H4 (cell line): ENCODE data around the gene IPPK. TPM values are rescaled to one million over a fixed set of nuclear protein-coding genes. Genes with fewer than 3 reads are reported as not detected.

ENCODE experiments used
- DNase-seq: peaks from one replicate; pipeline ENCODE4 v3.0.0-alpha.2; 2015; ENCODE audit warnings: low spot score
- total RNA-seq: library from RNA; depleted of rRNA; stranded (reverse); fragments of >200 nt; shearing (Covaris generic); gene quantifications from 2 replicates; pipeline ENCODE4 v1.2.3, GENCODE V29; 2014

Gene IPPK
- total RNA-seq, 1 experiment from 2014 or later, result 12.8 TPM

DNA sequence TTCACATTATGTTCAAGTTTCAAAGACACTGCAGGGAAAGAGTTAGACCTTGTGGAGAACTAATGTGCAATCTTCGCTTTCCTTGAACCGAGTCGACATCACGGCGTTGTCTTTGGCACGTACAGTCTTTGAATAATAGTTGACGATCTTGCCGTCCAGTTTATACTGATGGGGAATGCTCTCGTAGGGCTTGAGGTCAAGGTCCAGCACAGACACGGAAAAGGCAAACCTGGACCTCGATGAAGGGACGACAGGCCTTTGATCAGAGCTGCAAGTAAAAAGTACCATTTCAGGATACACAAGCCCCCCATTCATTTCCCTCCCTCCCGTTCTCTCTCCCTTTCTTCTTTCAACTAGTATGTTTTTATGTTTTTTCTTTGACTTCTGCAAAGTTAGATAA lies 54.1 kb downstream of the IPPK start:
- no peak for DNase-seq

DNA sequence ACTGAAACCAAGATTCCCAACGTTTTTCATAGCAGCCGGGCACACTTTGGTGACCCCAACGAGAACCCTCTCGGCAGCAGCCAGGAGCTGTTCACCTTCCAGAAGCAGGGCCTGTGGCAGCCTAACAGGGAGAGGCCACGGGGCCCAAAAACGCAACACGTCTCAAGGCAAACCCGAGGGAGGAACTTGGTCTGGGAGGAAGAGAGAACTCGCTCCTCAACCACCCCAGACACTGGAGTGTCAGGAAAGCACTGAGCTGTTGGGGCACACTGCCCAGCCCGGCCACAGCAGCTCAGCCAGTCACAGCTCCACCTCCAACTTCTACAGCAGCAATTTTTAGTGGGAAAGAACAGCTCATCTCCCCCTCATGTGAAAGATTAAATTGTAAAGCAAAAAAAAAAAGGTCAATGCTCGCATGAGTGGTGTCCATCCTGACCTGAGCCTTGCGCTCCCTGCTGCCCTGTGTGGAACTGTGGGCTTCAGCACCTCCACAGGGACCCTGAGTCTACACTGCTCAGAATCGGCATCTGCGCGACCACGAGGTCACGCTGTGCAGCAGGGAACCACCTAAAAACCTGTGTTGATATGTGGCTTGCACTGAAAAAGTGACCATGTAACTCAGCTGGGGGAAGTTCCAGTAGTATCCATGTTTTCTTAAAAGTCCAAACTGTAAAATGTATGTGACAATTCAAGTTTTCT lies 55.0 kb downstream of the IPPK start:
- no peak for DNase-seq

DNA sequence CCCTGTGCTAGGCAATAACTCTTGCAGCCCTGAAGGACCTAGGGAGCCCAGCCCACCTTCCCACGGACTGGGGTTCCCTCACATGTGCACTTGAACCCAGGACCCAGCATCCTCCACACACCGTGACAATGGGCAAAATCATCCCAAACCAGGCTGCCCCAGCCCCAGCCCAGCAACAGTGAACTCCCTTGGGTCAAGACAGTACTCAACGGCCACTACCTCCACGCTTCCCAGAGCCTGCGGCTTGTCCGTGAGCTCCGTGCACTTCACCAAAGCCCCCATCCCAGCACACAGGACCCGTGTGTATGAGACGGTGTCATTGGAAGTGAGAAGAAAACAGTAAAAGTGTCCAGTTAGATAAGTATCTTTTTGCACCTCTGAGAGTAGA lies 55.8 kb downstream of the IPPK start:
- DNase-seq, result no peak

DNA sequence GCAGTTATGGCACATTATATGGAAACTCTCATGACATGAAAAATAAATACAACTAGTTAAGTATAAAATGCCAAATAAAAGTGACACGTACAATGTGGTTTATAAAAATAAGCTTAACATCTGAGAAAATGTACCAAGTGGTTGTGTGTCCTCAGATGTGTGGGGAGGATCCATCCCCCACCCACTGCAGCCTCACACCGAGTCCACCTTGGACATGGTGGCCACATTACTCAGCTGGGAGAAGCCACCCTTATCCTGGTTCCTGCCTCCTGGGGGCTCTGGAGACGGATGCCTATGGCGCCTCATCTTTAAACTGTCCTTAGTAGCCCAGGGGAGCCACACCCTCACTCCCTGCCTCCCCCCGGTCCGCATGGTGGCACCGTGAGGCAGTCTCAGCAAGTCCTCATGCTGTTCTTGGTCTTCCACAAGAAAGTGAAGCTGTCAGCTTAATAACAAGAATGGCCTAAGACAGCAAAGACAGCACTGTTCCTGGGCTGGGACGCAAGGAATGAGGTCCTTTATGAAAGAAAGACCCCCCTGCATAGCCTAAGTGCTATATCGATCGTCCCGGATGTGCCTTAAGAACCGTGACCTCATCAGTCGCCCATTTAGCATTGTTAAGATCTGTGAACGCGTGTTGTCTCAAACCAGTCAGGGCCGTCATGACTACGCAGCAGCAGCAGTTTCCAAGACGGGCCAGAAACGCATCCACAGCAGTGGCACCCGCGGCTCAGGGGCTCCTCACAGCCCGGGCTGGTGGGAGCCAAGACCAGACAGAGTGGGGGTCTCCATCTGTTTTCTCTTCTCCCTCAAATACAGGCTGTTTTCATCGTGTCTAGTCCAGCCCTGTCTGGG lies 56.4 kb downstream of the IPPK start:
- DNase-seq, result no peak

DNA sequence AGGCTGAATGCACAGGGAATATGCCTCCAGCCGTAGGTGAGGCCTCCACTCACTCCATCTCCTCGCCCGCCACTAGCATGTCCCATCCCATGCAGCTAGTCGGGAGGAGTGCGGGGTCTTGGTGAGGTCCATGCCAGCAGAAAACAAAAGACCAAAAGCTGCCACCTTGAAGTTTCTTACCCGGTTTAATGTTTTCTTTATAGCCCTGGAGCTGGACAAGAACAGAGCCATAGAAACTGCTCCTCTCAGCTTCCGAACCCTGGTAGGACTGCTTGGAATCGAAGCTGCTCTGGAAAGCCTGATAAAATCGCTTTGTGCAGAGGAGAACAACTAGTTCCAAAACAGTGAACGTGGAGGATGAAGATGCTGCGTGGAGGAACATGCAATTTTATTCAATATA lies 57.1 kb downstream of the IPPK start:
- no peak for DNase-seq

DNA sequence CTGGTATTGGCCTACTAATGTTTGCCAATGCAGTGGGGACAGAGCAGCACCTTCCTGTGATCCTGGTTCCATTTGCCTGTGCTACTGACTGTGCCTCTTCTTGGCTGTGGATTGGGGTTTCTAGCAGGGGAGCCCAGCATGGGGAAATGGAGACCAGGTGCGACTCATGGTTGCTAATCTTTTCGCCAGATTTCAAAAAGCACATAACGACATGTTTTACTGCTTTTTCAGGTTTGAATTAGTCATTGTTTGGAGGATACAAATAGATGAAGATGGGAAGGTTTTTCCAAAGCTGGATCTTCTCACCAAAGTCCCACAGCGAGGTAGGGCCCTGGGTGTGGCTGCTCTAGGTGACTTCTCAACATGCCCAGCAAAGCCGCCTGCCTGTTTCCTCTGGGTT lies 57.6 kb downstream of the IPPK start:
- no peak for DNase-seq

DNA sequence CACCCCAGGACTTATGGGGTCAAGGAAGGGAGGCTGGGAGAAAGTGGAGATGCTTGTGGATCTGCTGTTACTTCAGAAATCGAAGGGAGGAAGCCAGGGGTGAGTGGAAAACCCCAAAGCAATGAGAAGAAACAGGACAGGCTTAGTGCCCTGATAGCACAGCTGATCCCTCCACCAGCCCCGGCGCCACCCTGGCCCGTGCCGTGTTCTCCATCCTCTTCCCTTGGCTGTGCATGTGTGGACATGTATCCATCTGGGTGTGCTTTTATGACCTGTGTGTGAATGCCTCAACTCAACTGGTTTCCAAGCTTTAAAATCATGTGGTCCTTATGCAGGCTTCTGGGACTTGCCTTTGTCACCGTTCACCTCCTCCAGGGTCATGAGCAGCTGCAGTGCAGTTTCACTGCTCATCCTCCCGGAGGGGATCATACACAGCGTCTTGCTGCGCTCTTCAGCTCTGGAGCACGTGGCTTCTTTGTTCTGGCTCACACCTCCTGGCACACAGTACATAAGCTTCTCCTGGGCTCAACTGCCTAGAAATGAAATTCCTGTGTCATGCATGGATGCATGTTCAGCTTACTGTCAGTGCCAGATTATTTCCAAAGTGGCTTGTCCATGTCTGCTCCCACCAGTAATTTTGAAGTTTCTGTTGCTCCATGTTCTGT lies 58.2 kb downstream of the IPPK start:
- no peak for DNase-seq

DNA sequence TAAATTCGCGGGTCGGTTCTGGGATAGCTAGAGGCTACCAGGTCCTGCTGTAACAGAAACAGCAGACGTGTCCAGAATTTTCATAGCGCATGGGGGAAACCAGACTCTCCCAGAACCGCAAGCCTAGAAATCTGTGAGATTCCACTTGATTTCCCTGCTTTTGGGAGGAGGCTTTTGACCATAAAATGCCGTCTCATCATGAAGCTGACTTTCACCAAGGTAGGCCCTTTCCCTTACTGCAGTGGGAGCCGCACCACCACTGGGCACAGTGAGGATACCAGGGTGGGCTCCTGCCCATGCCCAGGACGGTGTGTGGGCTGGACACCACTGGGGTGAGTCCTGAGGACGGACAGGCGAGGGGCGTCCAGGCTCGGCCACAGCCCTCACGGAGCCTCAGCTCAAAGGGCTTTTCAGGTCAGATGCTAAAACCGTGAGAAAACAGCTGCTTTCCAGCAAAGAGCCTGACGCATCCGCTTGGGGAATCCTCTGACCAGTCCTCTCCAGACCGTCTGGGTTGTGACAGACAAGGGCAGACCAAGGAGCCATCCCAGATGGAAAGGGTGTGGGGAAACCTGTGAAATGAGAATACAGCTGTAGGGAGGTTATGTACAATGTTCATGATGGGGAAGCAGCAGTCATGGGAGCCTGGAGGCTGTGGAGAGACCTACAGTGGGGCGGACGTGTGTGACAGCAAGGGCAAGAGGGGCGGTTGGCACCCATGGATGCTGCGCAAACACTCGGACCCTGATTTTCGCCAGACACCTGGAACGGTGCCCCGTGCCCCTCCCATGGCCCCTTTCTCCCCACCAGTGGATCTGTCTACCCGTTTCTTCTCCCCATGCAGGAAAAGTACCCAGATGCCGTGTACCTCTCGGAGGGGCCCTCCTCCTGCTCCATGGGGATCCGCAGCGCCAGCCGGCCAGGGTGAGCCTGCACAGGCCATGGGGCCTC lies 59.2 kb downstream of the IPPK start:
- DNase-seq, result no peak

DNA sequence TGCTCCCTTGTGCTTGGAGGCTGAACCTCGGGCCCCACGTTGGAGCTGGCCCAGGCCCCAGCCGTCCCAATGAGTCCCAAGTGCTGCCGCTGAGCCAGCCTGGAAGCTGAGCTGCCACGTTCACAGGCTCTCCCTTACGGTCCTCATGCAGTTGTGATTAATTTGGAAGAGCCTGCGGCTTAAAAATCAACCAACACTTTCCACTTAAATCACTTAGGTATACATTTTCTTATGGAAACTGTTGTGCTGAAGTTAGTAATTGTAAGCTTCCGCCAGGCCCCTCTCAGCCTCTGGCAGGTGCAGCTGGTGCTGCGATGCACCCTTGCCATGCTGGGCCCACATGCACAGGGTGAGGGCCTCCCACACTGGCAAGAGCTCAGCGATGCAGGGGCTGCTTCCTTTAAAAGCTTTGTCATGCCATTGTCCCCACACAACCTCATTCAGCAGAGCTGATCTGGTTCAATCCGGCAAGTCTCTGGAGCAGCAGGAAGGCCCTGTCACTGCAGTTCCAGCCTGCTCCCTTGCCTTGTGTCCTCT lies 61.0 kb downstream of the IPPK start:
- no peak for DNase-seq

DNA sequence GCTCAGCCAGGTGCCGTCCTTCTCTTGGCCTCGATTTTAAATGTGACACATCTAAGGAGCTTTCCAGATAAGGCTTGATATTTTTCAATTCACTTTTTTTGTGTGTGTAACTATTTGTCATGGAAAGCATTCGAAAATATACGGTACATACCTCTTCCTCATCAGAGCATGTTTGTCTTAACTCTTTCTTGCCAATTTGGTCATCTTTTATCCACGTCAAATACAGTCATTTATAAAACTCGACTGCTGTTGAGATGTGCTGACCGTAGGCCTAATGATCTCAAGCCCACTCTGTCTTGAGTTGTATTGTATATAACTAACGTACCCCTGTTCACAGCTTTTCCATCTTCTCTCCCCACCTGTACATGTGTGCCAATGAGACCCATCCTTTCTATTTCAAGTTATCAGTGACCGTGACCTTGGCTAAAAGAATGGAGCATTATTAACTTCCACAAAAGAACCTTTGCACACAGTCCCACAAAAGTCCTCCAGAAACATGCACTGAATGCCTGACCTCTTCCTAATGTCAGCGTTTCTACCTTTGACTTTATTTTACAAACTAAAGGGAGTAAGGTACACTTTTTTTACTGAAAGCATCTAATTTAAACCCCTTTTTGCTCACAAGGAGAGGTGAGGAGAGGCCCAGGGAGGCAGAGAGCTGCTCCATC lies 61.6 kb downstream of the IPPK start:
- DNase-seq, result no peak

DNA sequence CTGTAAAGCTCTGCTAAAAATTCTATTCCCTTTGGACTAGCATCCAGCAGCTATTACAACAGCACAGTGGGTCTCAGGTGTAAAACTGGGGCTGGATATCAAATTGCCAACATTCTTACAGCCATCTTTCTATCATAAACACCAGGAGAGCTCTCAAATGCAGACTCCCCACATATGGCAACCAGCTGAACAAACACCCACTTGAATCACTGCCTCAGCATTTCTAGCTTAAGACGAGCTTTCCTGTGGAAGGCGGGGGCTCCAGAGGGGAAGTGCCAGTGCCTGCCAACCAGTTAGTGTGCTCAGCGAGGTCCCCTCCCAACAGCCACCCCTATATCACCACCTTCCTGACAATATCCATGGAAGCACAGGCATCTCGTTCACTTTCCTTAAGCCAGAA lies 62.2 kb downstream of the IPPK start:
- DNase-seq, result no peak

DNA sequence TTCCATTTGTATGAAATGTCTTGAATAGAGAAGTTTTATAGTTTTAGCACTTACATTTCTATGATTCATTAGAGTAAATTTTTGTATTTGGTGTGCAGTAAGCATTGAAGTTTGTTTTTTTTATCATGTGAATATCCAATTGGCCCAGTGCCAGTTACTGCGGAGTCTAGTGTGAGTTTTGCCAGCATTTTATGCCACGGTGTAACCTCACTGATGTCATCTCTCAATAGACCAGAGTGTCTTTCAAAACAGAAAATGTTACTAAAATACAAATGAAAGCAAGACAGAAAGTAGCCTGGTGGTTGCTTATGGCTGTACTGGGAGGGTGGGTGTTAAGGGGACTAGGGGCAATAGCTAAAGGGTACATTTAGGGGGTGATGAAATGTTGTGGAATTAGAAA lies 62.8 kb downstream of the IPPK start:
- no peak for DNase-seq

DNA sequence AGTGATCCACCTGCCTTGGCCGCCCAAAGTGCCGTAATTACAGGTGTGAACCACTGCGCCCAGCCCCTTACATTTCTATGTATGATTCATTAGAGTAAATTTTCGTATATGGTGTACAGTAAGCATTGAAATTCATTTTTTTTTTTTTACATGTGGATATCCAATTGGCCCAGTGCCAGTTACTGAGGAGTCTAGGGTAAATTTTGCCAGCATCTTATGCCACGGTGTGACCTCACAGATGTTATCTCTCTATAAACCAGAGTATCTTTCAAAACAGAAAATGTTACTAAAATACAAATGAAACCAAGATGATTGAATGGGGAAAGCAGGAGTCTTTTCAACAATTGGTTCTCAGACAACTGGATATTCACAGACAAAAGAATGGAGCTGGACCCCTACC lies 64.7 kb downstream of the IPPK start:
- no peak for DNase-seq

DNA sequence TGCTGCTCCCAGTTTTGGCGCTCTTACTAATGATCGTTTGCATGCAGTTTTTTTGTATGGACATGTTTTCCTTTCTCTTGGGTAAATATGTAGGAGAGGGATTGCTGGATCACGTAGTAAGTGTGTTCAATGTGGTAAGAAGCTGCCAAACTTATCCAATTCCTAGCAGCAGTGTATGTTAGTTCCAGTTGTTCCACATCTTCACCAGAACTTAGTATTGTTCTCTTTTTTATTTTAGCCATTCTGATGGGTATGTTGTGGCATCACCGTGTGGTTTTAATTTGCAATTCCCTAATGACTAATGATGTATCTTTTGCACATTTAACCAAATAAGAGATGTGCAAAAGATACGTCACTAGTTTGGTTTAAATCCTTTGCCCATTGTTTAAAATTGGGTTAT lies 65.9 kb downstream of the IPPK start:
- DNase-seq, result no peak

DNA sequence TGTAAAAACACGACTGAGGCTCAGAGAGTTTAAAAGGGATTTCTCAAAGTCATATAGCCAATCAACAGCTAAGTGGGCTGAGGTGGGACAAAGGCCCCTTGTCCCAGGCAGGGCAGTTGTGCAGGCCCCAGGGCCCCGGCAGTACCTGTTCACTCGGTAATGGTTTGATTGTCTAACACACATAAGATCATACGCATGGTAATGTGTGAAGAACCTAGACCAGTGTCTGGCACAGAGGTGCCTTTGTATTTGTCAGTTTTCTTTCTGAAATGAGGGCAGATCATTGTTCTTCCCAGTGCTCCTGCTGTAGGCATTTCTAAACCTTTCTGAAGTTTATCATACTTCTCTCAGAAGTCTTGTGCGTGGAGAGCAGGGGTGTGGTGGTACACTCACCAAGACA lies 66.8 kb downstream of the IPPK start:
- no peak for DNase-seq

DNA sequence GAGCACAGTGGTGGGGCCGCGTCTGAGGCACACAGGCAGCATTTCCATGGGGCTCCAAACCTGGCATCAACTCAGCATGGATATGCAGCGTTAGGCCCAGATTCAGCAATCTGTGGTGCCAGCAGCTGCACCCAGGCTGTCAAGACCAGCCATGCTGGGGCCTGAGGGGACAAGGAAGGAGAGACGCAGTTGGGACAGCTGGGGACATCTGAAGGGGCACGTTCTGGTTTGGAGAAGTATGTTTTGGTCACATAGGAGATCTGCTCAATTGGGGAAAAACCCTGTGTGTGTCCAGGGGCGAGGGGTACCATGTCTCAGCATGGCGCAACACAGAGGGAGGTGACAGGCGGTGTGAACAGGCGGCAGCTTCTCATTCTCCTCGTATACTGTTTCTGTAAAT lies 67.5 kb downstream of the IPPK start:
- DNase-seq, result no peak

DNA sequence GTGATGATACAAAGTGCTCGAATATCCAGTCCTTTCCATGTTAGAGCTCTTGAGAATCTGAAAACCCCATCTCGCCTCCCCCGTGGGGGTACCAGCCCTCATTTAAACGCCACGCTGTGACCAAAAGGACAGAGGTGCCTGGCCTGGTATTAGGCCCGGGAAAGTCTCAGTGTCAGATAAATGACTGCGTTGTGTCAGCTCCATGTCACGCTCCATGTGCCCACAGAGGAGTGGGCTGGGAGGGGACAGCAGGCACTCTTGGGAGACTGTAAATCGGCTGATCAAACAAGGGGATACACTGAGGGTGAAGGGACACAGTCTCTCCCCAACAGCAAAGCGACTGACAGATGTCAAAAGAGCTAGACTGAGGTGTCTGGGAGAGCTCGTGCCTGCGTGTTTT lies 68.5 kb downstream of the IPPK start:
- DNase-seq, result no peak

DNA sequence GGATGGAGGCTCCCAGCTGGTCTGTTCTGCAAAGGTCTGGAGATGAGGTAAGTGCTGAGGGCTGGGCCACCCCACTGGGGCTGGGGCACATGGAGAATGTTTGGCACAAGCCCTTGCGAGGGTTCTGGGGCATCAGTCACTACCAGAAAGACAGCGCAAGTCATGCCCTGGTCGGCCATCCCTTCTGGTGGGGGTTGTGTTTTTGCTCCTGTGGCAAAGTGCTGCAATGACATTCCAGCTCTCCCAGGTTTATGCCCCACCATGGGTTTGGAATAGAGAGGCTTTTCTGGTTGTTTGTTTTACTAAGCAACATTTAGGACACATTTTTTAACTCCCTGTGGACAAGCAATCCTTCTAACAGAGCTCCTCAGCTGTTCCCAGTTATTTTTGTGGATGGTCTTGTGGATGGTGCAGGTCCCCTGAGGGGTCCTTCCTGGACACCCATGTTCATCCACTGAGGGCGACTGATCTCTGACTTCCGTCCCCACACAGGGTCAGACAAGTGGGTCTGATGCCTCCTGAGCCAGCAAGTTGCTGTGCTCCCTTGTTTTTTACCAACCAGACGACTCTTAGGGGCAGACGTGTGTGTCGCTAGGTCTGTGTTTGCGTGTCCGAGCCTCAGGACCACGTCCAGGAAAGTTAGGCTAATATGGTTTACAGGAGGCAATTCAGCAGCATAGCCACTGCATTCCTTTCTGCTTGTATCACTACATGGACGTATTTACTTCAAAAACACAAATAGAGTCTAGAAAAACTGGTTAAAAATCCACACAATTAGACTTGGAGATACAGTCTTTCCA lies 69.3 kb downstream of the IPPK start:
- DNase-seq, result peak; percentile 76

DNA sequence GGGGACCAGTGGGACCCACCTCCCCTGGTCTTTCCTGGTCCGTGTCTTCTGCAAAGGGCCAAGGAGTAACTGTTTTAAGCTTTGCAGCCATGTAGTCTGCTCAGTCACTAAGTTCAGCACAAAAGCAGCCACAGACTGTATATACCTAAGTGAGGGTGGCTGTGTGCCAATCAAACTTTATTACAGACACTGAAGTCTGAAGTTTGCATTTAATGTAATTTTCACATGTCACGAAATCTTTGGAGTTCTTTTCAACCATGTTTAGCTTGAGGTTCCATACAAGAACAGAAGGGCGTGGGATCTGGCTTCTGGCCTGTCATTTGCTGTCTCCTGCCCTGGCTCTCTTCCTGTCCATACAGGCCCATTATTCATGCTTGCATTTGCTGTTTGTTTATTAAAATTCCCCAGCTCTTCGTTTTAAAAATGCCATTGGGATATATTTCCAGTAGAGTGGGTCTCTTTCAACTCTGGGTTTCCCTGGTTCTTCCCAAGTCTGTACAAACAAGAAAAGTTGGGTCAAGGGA lies 69.9 kb downstream of the IPPK start:
- no peak for DNase-seq

DNA sequence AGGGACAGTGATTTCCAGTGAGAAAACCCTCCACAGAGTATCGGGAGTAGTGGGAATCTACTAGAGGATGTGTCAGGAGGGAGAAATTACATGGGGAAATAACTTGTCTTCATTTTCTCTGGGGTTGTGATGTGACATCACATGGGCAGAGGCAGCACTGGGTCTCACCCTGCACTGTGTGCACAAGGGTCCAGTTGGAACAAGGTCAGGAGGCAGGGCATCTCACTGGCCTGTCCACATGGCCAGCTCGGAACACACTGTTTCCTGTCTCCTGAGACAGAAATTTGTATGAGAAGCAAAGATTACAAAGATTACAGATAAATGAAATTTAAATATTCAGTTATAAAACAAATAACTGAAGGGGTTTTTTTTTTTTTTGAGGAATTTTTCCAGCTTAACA lies 71.5 kb downstream of the IPPK start:
- no peak for DNase-seq
